HUES64 (cell line): ENCODE measurements around the gene HECA.
"Not testable (repeated sequence)": the region's sequence is repeated elsewhere in the genome, so short reads cannot be mapped to it uniquely, and the experiment has no call there.

Source experiments
- H3K27ac ChIP-seq: 2 replicates; pipeline ENCODE4 v1.7.0; 2013; ENCODE audit warnings: low read depth, low read length, inconsistent platforms
- H3K27me3 ChIP-seq: 2 replicates; pipeline ENCODE4 v1.6.1; 2013; ENCODE audit warnings: mild to moderate bottlenecking, low read length; ENCODE audit not compliant: insufficient read depth
- H3K36me3 ChIP-seq: 2 replicates; pipeline ENCODE4 v1.6.1; 2013; ENCODE audit warnings: mild to moderate bottlenecking, low read length; ENCODE audit not compliant: insufficient read depth
- H3K4me1 ChIP-seq: 2 replicates; pipeline ENCODE4 v1.6.1; 2013; ENCODE audit warnings: mild to moderate bottlenecking, low read length, moderate library complexity; ENCODE audit not compliant: insufficient read depth
- H3K4me3 ChIP-seq: 2 replicates; pipeline ENCODE4 v1.5.1; 2013; ENCODE audit warnings: mild to moderate bottlenecking, low read length, moderate library complexity
- H3K9ac ChIP-seq: 2 replicates; pipeline ENCODE4 v1.6.1; 2013; ENCODE audit warnings: mild to moderate bottlenecking, low read depth, low read length
- H3K9me3 ChIP-seq: 2 replicates; pipeline ENCODE4 v1.6.1; 2013; ENCODE audit warnings: low read depth, low read length; ENCODE audit not compliant: insufficient read depth
- WGBS: fragments of 150-250, 120-280 bp; methylation state at CpG from one replicate; pipeline ENCODE4 v1.1.7; 2013; ENCODE audit warnings: missing lambda C conversion rate; 5-methylcytosine and 5-hydroxymethylcytosine counted together

Gene HECA

DNA sequence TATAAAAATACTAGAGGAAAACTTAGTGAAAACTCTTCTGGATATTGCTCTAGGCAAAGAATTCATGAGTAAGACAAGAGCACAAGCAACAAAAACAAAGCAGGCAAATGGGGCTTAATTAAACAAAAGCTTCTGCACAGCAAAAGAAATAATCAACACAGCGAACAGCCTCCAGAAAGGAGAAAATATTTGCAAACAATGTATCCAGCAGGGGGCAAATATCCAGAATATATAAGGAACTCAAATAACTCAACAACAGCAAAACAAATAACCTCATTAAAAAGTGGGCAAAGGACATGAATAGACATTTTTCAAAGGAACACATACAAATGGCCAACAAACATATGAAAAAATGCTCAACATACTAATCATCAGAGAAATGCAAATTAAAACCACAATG, 17.1 kb upstream of the HECA start:
- WGBS: 100% methylated on average over 1 of the region's 1 CpG
- no peak overlapping the region for H3K27ac ChIP-seq
- no peaks in the 10 kb centered on the region for H3K4me1 ChIP-seq

DNA sequence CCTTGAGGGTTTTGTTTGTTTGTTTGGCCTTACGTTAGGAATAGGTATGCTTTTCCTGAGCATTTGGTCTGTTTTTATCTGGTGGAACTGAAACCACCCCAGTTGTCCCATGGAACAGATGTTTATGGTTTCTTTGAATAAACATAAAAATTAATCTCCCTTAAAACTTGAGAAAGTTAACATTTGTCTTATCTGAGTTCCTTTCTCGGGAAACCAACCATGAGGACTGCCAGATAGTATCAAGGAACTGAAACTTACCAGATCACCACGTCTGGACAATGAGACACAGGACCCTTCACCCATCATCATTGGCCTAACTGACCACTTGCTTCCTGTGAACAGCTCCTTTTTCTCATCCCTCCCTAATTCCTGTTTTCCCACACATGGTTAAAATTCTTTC, 15.3 kb upstream of the HECA start:
- WGBS: 89% methylated on average over 3 of the region's 3 CpGs
- H3K36me3 ChIP-seq: no peaks in the 10 kb centered on the region
- H3K27me3 ChIP-seq: no peaks in the 10 kb centered on the region
- H3K4me3 ChIP-seq: no peak overlapping the region
- no peaks in the 10 kb centered on the region for H3K4me1 ChIP-seq
- no peak overlapping the region for H3K27ac ChIP-seq
- H3K9me3 ChIP-seq: peaks cover 7% of the 10 kb centered on the region
- H3K9ac ChIP-seq: no peak overlapping the region

More for the DNA sequence above, 17.1 kb upstream of the HECA start:
- no peak overlapping the region for H3K9ac ChIP-seq
- H3K27me3 ChIP-seq: no peaks in the 10 kb centered on the region
- no peaks in the 10 kb centered on the region for H3K36me3 ChIP-seq
- H3K9me3 ChIP-seq: peaks cover 7% of the 10 kb centered on the region
- no peak overlapping the region for H3K4me3 ChIP-seq

DNA sequence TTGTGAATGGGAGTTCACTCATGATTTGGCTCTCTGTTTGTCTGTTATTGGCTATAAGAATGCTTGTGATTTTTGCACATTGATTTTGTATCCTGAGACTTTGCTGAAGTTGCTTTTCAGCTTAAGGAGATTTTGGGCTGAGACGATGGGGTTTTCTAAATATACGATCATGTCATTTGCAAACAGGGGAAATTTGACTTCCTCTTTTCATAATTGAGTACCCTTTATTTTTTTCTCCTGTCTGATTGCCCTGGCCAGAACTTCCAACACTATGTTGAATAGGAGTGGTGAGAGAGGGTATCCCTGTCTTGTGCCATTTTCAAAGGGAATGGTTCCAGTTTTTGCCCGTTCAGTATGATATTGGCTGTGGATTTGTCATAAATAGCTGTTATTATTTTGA, 12.1 kb upstream of the HECA start:
- not testable (repeated sequence) for H3K27me3 ChIP-seq, H3K36me3 ChIP-seq, H3K9me3 ChIP-seq, H3K4me3 ChIP-seq, H3K4me1 ChIP-seq, H3K27ac ChIP-seq, H3K9ac ChIP-seq
- 67% methylated on average over 3 of the region's 3 CpGs for WGBS

GRCh38 chr6:139124887-139125672, 9.8 kb upstream of the HECA start:
- H3K9me3 ChIP-seq: peaks cover 4% of the 10 kb centered on the region; the same call in 1 of the 2 replicates
- WGBS: 89% methylated on average over 7 of the region's 8 CpGs
- no peaks in the 10 kb centered on the region for H3K36me3 ChIP-seq
- no peaks in the 10 kb centered on the region for H3K27me3 ChIP-seq
- no peak overlapping the region for H3K9ac ChIP-seq
- H3K27ac ChIP-seq: no peak overlapping the region
- no peak overlapping the region for H3K4me3 ChIP-seq
- no peaks in the 10 kb centered on the region for H3K4me1 ChIP-seq

DNA sequence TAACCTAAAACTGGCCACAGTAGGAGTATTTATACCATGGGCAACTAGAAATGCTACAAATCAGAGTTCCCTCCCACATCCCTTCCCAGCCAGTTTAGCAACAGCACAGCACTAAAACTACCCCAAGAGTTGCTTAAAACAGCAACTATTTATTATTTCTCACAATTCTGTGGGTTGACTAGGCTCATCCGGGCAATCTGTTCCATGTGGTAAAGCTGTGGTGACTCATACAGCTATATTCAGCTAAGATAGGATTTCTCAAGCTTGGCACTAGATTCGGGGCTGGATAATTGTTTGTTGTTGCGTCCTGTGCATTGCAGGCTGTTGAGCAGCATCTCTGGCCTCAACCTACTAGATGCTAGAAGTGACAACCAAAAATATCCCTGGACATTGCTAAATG, 8.6 kb upstream of the HECA start:
- 94% methylated on average over 3 of the region's 3 CpGs for WGBS
- Histone ChIP-seq H3K4me1 (no peaks in the 10 kb centered on the region), H3K27ac (no peak overlapping the region), H3K4me3 (no peak overlapping the region), H3K9me3 (no peaks in the 10 kb centered on the region), H3K27me3 (no peaks in the 10 kb centered on the region), H3K36me3 (no peaks in the 10 kb centered on the region), H3K9ac (no peak overlapping the region)

- no peaks in the 10 kb centered on the region for H3K4me1 ChIP-seq
- H3K36me3 ChIP-seq: no peaks in the 10 kb centered on the region
- no peaks in the 10 kb centered on the region for H3K9me3 ChIP-seq
- H3K27ac ChIP-seq: no peak overlapping the region
- WGBS: 89% methylated on average over 4 of the region's 4 CpGs
- H3K9ac ChIP-seq: no peak overlapping the region
- H3K27me3 ChIP-seq: no peaks in the 10 kb centered on the region
- no peak overlapping the region for H3K4me3 ChIP-seq
These were observed 7.9 kb upstream of the HECA start for GRCh38 chr6:139126931-139127330.

DNA sequence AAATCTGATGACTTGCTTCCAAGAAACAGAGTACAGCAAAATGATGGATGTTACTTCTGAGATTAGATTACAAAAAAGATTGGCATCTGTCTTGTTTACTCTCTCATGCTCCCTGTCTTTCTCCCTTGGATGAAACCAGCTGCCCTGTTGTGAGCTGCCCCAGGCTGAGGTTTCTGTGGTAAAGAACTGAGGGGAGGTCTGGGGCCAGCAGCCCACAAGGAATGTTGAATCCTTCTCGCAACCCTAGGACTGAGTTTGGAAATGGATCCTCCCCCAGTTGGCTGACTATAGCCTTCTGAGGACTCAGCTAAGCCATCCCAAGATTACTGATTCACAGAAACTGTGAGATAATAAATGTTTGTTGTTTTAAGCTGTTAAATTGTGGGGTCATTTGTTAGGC, 5.6 kb upstream of the HECA start:
- 91% methylated on average over 1 of the region's 1 CpG for WGBS
- no peaks in the 10 kb centered on the region for H3K27me3 ChIP-seq

DNA sequence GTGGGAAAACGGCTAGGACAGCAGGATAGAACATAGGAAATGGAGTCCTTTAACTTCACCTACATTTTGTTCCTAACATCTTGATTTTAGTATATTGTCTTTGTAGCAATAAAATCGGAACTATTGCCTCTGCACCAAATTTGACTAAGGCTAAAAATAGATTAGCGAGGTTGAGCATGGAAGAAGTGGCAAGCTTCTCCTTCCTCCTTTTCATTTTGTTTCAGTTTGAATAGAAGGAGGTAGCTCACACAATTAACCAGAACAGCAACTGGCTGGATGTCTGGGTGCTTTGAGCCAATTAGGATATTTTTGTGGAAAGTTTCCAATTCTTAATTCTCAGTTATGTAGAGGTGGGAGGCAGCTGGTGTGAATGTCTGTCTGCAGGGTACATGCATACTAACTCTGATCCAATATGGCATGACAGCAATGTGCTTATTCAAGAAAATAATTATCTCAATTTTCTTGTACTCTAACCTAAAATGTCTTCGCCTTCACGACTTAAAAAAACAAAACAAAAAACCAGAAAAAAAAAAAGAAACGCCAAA, 3.1 kb upstream of the HECA start:
- H3K9me3 ChIP-seq: no peaks in the 10 kb centered on the region
- no peak overlapping the region for H3K9ac ChIP-seq
- no peaks in the 10 kb centered on the region for H3K36me3 ChIP-seq
- peaks cover 5% of the 10 kb centered on the region; the same call in 1 of the 2 replicates for H3K27me3 ChIP-seq
- no peak overlapping the region for H3K4me3 ChIP-seq
- H3K4me1 ChIP-seq: peaks cover 5% of the 10 kb centered on the region; the same call in 1 of the 2 replicates
- 100% methylated on average over 5 of the region's 6 CpGs for WGBS
- H3K27ac ChIP-seq: no peak overlapping the region

More for the DNA sequence above, 5.6 kb upstream of the HECA start:
- no peaks in the 10 kb centered on the region for H3K4me1 ChIP-seq
- no peaks in the 10 kb centered on the region for H3K36me3 ChIP-seq
- no peak overlapping the region for H3K27ac ChIP-seq
- H3K9me3 ChIP-seq: no peaks in the 10 kb centered on the region
- H3K9ac ChIP-seq: no peak overlapping the region
- H3K4me3 ChIP-seq: no peak overlapping the region

GRCh38 chr6:139133262-139134063, 1.4 kb upstream of the HECA start:
- WGBS: 92% methylated on average over 11 of the region's 11 CpGs
- H3K9ac ChIP-seq: no peak overlapping the region
- H3K36me3 ChIP-seq: no peaks in the 10 kb centered on the region
- H3K4me3 ChIP-seq: no peak overlapping the region
- H3K27ac ChIP-seq: no peak overlapping the region
- H3K4me1 ChIP-seq: peaks cover 5% of the 10 kb centered on the region
- no peaks in the 10 kb centered on the region for H3K9me3 ChIP-seq
- H3K27me3 ChIP-seq: peaks cover 5% of the 10 kb centered on the region; the same call in 1 of the 2 replicates

- Histone ChIP-seq H3K27ac (no peak overlapping the region), H3K27me3 (peaks cover 5% of the 10 kb centered on the region; the same call in 1 of the 2 replicates), H3K9ac (no peak overlapping the region), H3K36me3 (no peaks in the 10 kb centered on the region), H3K4me3 (no peak overlapping the region), H3K9me3 (no peaks in the 10 kb centered on the region), H3K4me1 (peaks cover 5% of the 10 kb centered on the region)
These were observed 850 bp upstream of the HECA start for GRCh38 chr6:139134064-139134395.
